MM.1S (cell line): ENCODE data around the gene GFI1.

Experiments
- CTCF ChIP-seq: fragments of 300-600 bp; sonication (generic); IDR thresholded peaks from 2 replicates; pipeline ENCODE4 v1.5.1; 2016; ENCODE audit warnings: antibody characterized with exemption, low read length, mixed read lengths
- EZH2 ChIP-seq: fragments of 300-600 bp; sonication (generic); optimal IDR thresholded peaks from 2 replicates; pipeline ENCODE3; 2017; ENCODE audit warnings: low read depth, mild to moderate bottlenecking, antibody characterized with exemption, low read length, mixed read lengths

GRCh38 chr1:92446546-92446945 lies 40.2 kb downstream of the GFI1 start:
- TF ChIP-seq CTCF (no peak), EZH2 (no peak)
